Measurements from ENCODE around the gene DDR2.
"Not testable (repeated sequence)": the region's sequence is repeated elsewhere in the genome, so short reads cannot be mapped to it uniquely, and the experiment has no call there.

- not testable (repeated sequence) for TF ChIP-seq CTCF (IDR thresholded peaks at IDR 0.05; ENCODE audit: low read length); EZH2 (optimal IDR thresholded peaks at IDR 0.05; ENCODE audit: low read depth, low read length); EZH2phosphoT487 (IDR thresholded peaks at IDR 0.05; ENCODE audit: low read length)
Observed at GRCh38 chr1:162812357-162812756, 180.1 kb downstream of the DDR2 start.
